ENCODE measurements around the gene CHN1.

DNA sequence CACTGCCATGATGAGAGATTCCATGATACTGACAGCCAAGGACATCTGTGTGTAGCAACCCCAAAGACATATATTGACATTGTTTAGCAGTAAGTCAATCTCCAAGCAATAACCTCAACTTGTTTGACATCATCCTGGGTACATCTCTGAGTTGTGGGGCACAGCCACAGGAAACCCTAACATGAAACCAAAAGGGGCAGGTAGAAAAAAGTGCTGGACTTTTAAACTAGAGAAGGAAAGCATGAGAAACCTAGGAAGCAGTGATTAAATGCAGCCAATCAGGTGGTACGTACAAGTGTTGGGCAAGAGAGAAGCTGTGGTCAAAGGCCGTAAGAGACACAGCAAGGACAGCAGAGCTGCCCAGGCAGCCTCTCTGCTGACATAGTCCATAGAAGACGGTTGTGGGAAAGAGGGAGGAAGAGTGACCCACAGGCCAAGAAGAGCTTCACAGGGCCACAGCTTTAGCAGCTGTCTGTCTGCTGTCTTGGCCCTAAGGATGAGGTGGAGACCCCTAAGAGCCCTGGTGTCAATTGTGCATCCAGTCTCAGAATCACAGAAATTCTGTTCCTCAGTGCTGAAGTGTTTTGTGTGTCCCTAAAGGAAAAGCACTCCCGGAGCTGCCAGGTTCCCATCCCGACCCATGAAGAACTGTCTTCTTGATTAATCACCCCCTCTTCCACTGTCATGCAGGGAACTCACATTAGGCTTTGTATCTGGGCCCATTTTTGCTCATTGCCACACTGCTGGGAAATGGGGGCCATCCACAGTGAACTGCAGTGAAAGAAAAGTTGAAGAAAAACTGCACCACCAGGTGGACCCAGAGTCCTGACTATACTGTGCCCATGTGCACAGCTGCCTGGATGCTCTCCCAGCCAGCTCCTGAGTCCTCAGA, 25.4 kb upstream of the CHN1 start:
- TF ChIP-seq, protein P1, sequence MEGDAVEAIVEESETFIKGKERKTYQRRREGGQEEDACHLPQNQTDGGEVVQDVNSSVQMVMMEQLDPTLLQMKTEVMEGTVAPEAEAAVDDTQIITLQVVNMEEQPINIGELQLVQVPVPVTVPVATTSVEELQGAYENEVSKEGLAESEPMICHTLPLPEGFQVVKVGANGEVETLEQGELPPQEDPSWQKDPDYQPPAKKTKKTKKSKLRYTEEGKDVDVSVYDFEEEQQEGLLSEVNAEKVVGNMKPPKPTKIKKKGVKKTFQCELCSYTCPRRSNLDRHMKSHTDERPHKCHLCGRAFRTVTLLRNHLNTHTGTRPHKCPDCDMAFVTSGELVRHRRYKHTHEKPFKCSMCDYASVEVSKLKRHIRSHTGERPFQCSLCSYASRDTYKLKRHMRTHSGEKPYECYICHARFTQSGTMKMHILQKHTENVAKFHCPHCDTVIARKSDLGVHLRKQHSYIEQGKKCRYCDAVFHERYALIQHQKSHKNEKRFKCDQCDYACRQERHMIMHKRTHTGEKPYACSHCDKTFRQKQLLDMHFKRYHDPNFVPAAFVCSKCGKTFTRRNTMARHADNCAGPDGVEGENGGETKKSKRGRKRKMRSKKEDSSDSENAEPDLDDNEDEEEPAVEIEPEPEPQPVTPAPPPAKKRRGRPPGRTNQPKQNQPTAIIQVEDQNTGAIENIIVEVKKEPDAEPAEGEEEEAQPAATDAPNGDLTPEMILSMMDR (IDR thresholded peaks at IDR 0.05): no peak
- no peak for TF ChIP-seq ZFX (IDR thresholded peaks at IDR 0.05; ENCODE audit: borderline replicate concordance)

All from 22Rv1 (cell line).